Activated naive CD8-positive, alpha-beta T cell treated with anti-CD3 and anti-CD28 coated beads, Interleukin-2, amount 50 U/mL, for 16 hours (primary cell): Measurements from ENCODE around the gene TDO2.
"Not testable (repeated sequence)": the region's sequence is repeated elsewhere in the genome, so short reads cannot be mapped to it uniquely, and the experiment has no call there.

Source experiments
- DNase-seq: peaks from one replicate; pipeline ENCODE4 v3.0.0-alpha.2; 2020; ENCODE audit warnings: low read depth, low spot score

The TDO2 gene

DNA sequence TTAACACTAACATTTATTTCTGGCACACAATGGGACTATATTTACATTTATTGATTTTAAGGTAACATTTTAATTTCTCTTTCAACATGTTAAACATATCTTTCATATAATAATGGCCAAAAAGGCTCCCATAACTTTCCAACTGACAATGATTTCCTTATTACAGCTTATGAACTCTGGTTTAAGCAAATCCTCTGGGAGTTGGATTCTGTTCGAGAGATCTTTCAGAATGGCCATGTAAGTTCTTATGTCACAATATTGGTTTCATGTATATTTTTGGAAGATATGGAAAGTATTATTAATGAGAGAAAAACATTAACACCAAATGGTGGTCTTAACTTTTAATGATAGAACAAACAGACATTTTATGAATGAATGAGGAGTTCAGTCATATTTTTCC lies 4.1 kb downstream of the TDO2 start:
- DNase-seq, result no peak

DNA sequence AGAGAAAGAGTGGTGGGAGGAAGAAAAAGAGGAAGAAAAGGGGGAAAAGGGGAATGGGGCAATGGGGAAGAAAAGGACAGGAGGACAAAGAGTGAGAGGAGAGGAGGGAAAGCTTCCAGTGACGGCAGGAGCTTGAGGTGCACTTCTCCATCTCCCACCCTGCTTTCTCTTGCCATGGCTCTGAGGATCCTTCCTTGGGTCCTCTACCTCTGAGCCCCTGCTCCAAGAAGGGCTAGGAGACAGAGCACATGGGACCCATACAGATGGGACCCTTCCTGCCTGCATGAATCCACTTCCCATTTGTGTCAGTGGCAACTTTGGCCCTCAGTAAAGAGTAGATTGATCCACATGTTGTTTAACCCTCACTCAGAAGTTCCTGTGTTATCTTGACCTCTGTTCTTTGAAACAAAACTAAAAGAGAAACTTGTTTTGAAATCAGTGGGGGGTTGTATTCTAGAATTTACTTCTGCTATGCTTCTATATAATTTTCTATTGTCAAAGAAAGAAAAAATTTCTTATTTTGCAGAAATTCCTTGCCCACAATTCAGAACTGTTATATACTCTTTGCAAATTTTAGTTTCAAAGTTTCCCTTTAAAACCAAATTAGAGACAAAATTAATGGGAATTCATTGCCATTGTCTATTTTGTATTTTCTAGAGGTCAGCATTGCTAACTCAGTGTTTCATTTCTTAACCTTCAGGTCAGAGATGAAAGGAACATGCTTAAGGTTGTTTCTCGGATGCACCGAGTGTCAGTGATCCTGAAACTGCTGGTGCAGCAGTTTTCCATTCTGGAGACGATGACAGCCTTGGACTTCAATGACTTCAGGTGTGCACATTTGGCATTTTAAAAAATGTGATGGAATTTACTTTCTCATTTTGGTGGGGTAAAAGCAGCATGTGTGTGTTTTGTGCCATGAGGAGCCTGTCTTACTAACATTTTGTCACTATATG lies 5.0 kb downstream of the TDO2 start:
- DNase-seq, result no peak

DNA sequence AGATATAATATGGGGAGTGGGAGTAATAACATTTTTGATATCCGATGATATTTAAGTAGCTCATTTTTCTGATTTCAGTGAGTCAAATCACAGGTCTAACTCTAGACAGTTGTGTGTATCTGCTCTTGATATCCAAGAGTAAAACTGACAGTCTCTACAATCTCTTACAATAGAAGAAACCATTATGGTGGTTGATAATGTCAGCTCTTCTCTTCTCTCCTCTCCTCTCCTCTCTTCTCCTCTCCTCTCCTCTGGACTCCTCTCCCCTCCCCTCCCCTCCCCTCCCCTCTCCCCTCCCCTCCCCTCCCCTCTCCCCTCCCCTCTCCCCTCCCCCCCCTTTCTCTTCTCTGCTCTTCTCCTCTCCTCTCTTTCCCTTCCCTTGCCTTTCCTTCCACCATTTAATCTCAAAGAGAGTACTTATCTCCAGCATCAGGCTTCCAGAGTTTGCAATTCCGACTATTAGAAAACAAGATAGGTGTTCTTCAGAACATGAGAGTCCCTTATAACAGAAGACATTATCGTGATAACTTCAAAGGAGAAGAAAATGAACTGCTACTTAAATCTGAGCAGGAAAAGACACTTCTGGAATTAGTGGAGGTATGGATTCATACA lies 6.2 kb downstream of the TDO2 start:
- no peak for DNase-seq

DNA sequence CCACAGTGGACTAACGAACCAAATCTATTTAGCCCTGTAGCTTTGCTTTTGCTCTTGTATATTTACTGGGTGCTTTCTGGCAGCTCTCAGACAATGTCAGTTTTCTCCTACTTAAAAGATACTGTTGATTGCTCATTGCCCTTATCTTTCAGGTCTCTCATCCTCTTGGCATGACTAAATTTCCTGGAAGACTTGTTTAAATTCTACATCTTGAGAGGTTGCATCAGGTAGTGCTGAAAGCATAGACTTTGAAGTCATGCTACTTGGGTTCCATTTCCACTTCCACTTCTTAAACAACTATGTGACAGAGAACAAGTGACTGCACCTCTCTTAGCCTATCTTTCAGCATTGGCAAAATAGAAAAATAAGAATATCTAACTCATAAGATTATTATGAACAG lies 8.4 kb downstream of the TDO2 start:
- DNase-seq, result no peak

DNA sequence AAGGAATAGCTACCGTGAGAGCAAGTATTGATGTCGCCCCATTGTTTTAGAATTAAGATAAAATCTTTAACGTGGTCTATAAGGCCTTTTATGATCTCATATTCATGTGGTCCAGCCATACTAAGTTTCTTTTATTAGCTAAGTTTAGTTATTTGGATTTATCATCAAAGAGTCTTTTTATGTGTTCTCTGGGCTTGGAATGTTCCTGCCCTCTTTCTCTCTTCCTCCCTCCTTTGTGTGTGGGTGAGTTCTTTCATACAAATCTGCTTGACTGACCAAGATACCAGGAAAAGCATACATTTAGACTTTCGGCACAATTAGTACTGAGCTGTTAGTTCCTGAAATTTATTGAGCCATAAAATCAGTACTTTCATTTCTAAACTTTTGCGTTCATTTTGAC lies 11.3 kb downstream of the TDO2 start:
- DNase-seq, result no peak

DNA sequence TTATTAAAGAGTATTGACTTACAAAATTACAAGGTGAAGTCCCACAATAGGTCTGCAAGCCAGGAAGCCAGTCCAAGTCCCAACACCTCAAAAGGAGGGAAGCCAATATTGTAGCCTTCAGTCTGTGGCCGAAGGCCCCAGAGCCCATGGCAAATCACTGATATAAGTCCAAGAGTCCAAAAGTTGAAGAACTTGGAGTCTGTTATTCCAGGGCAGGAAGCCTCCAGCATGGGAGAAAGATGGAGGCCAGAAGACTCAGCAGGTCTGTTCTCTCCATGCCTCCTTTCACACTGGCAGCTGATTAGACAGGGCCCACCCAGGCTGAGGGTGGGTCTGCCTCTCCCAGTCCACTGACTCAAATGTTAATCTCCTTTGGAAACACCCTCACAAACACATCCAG lies 18.1 kb downstream of the TDO2 start:
- DNase-seq, result no peak

DNA sequence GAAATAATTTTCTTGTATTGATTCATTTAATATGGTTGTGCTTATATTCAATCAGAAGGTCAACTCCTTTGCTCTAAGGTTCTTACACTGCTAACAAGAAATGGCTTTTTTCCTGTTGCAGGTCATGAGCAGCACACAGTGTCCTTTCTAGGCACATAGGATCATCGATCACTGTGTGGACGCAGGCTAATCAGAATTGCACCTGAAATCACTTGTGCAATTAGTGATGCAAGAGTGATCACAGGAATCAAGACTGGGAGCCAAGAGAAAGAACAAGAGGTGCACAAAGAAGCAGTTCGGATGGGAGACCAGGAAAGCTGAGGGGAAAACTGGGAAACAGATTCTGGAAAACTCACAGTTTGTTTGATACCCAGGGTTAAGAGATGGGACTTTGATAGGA lies 21.1 kb downstream of the TDO2 start:
- DNase-seq, result no peak

DNA sequence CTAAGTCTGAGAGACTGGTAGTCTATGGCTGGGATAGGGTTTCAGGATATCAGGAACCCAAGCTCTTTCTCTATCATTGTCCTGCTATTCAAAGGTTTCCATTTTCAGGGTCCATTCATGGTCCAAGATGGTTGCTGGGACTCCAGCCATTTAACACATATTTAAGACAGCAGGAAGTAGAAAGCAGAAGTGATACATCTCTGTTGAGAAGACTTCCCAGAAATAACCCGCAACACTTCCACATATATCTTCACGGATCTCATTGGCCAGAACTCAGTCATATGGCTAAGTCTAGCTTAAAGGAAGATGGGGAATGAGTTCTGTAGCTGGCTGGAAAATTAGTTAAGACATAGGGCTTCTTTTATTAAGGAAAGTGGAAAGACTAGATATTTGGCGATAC lies 26.3 kb downstream of the TDO2 start:
- DNase-seq, result no peak

DNA sequence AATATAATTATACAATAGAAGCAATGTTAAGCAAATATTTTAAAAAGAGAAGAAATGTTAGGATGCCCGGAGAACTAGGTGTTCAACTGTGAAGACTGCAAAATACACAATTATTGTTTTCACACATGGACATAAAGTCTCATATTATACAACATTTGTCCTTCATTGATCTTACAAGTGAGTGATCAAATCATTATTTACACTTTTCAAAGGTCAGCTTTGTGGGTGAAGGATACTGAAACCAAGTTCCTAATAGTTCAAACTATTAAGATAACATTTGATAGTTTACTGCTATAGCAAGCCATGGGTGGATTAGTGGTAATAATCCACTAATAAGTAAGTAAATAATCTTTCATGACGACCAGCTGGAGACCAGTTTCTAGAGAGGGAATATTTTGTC lies 26.8 kb downstream of the TDO2 start:
- DNase-seq, result no peak

DNA sequence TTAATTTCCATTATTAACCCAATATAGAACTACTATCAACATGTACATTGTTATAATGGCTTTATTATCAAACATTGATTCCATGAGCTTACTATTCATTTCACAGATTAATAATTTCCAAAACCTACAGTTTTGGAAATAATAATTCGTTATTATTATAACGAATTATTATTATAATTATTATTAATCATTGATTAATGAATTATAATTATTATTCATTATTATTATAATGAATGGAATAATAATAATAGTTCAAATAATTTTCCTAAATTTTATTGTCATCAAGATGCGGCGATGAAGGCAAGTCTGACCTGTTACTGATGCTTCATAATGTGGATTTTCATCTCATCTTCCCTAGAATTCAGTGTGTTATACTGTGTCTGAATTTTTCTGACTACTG lies 28.1 kb downstream of the TDO2 start:
- no peak for DNase-seq

DNA sequence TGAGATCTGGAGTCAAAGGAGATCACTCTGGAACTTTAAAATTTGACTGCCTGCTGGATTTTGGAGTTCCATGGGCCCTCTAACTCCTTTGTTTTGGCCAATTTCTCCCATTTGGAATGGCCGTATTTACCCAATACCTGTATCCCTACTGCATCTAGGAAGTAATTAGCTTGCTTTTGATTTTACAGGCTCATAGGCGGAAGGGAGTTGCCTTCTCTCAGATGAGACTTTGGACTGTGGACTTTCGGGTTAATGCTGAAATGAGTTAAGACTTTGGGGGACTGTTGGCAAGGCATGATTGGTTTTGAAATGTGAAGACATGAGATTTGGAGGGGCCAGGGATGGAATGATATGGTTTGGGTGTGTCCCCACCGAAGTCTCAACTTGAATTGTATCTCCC lies 31.1 kb downstream of the TDO2 start:
- not testable (repeated sequence) for DNase-seq

DNA sequence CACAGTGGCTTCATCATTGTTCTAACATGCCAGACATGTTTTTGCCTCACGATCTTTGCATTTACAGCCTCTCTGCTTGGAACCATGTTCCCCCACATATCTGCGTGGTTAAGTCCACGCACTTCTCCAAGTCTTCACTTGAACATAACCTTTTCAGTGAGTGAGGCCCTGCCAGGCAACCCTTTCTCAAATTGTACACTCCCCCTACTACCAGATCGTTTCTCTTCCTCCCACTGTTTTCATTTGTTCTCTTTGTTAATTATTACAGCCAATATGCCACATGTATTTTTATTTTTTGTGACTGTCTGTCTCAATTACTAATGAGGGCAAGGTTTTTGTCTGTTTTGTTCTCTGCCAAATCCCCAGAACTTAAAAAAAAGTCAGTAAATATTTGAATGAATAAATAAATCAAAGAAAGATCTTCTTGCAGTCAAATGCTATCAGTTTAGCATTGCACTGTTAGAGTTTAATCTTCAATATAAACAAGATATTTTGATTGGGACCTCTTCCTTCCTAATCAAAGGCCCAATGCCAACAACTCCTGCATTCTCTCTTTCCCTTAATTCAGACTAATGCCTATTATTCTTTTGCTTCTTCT lies 32.0 kb downstream of the TDO2 start:
- DNase-seq, result no peak

DNA sequence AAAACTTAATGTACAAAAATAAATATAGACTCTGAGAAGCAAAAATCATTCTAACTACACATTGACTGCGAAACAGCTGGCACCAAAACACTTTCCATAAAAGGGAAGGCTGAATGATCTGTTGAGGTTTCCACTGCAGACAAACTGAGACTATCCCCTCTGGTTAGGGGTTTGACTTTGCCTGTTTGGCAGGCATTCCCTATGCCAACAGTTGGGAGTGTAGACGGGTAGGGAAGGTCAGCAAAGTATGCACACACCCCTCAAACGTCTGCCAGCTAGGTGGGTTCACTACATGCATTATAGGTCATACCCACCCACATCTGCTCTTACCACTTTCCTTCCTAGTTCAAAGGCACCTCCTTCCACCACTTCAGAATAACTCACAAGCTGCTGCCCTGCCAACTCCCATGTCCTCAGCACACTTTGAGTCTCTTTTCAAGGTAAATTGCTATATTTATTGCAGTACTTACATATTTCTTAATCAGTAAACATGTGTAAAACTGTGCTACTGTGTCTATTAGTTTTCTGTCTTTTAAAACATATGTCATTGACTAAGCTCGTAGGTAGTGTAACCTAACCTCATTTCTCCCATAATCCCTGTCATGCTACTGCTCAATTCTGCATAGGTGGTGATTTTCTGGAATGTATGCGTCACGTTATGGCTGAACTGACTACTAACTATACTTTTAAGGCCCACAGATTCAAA lies 37.7 kb downstream of the TDO2 start:
- DNase-seq, result no peak

DNA sequence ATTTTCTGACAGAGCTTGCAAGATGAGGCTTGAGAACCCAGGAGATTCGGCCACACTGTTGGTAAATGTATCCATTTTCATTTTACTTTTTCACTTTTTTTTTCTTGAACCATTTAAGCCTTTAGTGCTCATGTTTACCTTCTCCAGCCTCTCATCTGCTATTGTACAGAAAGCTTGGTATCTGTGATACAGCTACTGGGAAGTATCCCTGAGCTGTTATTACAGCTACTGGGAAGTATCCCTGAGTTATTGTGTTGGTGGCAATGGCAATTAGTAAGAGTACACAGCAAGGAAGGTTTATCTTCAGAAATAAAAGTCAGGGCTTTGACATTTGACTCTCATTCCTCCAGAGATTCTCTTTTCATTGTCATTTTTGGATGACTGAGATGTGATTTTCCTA lies 38.3 kb downstream of the TDO2 start:
- DNase-seq, result no peak

DNA sequence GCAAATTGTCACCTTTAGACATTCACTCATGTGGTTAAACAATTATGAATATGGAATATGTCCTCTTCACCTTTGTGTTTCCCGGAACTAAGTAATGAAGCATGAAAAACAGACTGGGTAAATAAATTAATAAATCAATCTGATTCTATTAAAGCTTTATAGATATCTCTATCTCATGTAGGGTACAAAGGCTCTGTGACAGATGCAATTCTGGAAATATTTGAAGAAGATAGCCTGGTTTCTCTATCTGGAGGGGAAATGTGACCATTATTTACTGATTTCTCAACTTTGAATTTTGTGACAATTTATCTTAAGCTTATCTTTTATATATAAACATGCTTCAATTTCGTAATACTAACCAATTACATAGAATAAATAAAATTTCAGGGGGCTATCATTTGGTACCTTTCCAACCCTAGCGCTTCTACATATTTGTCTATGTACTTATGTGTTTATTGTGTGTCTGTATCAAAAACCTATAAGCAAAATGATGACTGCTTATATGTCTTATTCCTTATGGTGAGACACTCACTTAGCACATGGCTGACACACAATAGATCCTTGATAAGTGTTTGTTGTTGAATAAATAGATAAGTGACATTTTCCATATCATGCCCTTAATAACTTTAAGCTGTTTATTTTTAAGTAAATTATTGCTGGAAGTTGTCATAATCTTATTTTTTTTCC lies 40.3 kb downstream of the TDO2 start:
- no peak for DNase-seq

DNA sequence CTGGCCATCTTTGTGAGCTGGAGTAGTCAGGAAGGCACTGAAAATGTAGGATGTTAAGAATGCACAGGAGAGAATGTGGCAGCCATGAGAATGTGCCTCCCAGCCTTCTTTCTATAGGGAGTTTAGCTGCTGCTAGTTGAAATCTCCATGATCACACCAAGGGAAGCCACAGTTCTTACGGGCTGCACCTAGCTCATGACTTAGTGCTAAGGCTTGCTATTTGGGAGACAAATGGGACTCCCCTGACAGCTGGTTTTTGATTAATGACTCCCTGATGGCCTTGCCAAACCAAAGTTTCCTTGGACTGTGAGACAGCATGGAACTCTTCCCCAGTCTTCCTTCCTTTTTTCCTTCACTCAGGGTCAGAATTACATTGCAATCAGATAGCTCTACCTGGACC lies 41.0 kb downstream of the TDO2 start:
- no peak for DNase-seq

DNA sequence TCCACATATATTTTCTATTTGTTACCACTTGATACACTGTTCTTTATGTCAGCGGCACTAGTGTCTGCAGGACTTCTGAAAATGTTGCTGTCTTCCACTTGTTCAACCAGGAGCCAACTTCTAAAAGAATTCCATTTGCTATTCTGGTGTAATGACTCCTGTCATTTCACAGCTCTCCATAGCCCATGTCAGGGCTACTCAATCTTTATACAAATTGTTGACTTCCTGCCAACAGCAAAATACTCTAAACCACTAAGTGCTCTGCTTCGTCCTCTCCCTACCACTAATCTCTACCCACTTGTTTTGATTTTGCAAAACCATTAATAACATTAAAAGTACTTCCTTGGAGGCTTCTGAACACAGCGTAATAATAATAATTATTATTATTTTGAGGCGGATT lies 43.0 kb downstream of the TDO2 start:
- no peak for DNase-seq

DNA sequence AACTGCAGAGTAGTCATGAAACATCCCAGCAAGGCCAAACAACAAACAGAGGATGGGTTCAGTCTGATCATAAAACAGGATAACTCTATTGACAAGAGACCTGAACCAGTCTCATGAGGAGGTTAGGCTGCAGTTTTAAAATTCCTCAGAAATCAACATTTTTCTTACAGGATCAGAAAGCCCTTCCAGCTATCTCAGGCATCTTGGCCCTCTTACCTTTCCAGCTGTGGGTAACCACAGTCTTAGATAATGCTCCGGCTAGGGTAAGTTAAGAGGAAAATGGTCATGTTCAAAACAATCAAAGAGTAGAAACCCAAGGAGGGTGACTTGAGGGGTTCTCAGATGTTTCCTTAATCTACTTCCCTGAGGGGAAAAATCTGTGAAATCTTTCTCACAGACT lies 45.0 kb downstream of the TDO2 start:
- no peak for DNase-seq

DNA sequence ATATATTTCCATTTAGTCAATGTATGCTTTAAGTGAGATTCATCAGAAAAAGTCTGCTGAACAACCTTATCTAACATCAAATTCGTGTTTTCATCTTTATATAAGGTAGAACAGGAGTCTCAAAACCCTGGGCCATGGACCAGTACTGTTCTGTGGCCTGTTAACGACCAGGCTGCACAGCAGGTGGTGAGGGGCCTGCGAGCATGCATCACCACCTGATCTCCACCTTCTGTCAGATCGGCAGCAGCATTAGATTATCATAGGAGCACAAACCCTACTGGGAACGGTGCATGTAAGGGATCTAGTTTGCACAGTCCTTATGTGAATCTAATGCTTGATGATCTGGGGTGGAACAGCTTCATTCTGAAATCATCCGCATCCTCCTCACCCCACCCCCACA lies 47.0 kb downstream of the TDO2 start:
- DNase-seq, result no peak

DNA sequence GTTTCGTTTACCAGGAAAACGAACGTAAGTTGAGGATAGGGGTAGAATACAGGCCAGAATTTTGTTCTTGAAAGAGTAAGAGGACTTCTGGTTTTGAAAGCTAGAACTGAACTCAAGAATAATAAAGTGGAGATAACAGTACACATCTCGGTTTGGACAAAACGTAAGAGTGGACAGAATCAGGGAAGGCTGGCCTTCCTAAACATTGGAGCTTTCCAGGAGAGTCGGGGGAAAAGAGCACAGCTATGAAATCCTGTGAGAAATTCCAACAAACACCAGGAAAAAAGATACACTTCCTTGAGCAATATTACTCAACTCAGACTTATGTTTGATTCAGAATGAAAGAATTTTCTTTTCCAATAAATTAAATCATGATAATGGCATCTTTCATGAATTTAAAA lies 49.0 kb downstream of the TDO2 start:
- no peak for DNase-seq
